ENCODE measurements around the gene IP6K1. TPM values are rescaled to one million over a fixed set of nuclear protein-coding genes. Genes with fewer than 3 reads are reported as not detected.

The IP6K1 gene
- total RNA-seq, 1 donor from 2014 or later = 39.5 TPM

DNA sequence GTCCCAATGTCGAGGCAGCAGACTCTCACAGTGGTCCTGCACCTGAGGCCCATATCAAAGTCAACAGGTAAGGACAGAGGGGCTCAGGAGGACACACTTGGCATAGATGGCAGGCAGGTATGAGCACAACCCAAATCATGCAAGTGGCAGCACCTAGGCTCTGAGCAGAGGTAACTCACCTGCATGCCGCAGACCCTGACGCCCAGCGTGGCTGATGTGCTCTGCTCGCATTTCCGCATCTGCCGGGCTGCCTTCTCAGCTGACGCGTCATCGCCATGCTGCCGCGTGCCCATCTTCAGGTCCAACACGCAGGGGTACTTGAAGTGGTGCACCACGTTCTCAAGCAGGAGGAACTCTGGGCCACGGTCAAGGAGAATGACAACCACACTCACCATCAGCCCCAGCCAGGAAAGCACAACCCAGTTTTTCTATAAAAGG lies 58.4 kb downstream of the IP6K1 start:
- TF ChIP-seq, protein P1, sequence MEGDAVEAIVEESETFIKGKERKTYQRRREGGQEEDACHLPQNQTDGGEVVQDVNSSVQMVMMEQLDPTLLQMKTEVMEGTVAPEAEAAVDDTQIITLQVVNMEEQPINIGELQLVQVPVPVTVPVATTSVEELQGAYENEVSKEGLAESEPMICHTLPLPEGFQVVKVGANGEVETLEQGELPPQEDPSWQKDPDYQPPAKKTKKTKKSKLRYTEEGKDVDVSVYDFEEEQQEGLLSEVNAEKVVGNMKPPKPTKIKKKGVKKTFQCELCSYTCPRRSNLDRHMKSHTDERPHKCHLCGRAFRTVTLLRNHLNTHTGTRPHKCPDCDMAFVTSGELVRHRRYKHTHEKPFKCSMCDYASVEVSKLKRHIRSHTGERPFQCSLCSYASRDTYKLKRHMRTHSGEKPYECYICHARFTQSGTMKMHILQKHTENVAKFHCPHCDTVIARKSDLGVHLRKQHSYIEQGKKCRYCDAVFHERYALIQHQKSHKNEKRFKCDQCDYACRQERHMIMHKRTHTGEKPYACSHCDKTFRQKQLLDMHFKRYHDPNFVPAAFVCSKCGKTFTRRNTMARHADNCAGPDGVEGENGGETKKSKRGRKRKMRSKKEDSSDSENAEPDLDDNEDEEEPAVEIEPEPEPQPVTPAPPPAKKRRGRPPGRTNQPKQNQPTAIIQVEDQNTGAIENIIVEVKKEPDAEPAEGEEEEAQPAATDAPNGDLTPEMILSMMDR (IDR thresholded peaks at IDR 0.05) = no peak
- peaks cover 55% of the 10 kb centered on the region for H3K36me3 ChIP-seq
- peaks cover 10% of the 10 kb centered on the region for H3K4me1 ChIP-seq
- H3K27me3 ChIP-seq = no peaks in the 10 kb centered on the region
- ATAC-seq (no peak), DNase-seq (peak; percentile 63)
- no peaks in the 10 kb centered on the region for H3K9me3 ChIP-seq
- intact Hi-C loops (cut with DNase I) = no loop called here
- H3K27ac ChIP-seq = no peak overlapping the region
- no peak overlapping the region for H3K4me3 ChIP-seq

DNA sequence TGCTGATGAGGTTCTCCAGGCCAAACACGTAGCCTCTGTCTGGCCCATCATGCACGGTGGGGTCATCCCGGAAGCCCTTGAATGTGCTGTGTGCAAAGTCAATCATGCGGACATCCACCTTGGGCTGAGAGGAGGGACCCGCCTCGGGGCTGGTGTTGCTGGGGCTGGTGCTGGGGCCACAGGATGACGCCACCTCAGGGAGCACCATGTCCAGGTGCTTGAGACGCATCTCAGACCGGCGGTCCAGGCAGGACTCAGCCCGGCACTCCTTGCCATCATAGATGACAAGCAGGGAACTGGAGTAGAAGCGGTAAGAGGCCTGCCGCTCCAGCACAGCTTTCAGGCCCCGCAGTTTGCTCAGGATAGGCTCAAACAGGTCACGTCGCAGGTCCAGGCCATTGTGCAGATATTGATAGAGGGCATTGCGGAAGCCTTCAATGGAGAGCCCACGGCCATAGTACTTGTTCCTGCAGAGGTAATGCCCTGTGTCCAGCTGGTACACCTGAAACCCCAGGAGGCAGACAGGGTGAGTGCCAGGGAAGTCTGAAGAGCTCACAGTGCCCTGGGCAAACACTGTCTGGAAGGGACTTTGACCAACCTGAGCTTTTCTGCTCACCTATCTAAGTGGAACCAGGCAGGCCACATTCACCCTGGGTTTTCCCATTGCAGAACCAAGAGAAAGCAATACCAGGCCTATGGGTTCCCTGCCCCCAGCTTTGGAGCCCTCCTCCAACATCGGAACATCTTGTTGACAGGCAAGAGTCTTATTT lies 59.0 kb downstream of the IP6K1 start:
- peaks cover 50% of the 10 kb centered on the region for H3K36me3 ChIP-seq
- intact Hi-C loops (cut with DNase I) = no loop called here
- no peak for ATAC-seq

DNA sequence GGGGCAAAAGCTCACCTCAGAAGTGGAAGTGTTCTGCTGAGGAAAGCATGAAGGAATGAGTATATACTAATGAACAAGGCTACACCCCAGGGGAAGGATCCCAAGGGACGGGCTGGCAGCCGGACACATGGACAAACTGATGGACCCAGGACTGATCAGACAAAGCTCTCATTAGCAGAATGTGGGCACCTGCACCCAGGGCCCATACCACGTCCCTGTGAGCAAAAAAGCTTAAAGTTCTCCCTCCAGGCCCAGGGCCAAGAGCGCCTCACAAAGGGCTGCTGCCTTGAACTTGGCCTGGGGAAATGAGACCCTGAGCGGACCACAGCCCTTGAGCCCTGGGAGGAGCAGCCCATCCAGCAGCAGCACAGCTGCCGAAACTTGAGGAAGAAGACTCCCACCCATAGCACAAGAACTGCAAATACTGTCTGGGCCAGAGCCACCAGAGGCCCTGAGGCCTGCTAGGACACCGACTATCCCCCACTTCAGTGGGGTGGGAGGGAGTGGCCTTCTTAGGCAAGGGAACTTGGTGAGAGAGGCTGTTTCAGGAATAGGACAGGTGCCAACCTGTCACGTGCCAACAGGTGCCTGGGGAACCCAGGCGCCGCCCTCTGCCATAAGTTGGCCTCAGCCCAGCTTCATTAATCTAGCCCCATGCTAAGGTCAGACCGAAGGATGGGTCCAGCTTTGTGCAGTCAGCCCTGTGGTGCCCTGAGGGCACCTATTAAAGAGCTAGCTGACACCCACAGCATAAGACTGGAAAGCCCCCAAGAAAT lies 60.2 kb downstream of the IP6K1 start:
- TF ChIP-seq, protein P1 (IDR thresholded peaks at IDR 0.05) = no peak
- Histone ChIP-seq H3K9me3 (no peaks in the 10 kb centered on the region), H3K36me3 (peaks cover 50% of the 10 kb centered on the region), H3K27ac (no peak overlapping the region), H3K4me1 (peaks cover 19% of the 10 kb centered on the region), H3K27me3 (no peaks in the 10 kb centered on the region), H3K4me3 (no peak overlapping the region)
- DNase-seq (no peak), ATAC-seq (no peak)
- intact Hi-C loops (cut with DNase I) = no loop called here

More for the DNA sequence above, 59.0 kb downstream of the IP6K1 start:
- Histone ChIP-seq H3K27me3 (no peaks in the 10 kb centered on the region), H3K4me1 (peaks cover 16% of the 10 kb centered on the region), H3K9me3 (no peaks in the 10 kb centered on the region), H3K27ac (no peak overlapping the region), H3K4me3 (no peak overlapping the region)
- TF ChIP-seq, protein P1 (IDR thresholded peaks at IDR 0.05) = no peak
- DNase-seq = no peak

- intact Hi-C loops (cut with DNase I) = no loop called here
- Histone ChIP-seq H3K27ac (peak overlapping the region; percentile 99), H3K9me3 (no peaks in the 10 kb centered on the region), H3K4me3 (peak overlapping the region; percentile 99), H3K4me1 (peaks cover 19% of the 10 kb centered on the region), H3K27me3 (no peaks in the 10 kb centered on the region), H3K36me3 (peaks cover 39% of the 10 kb centered on the region)
- ATAC-seq (no peak), DNase-seq (peak; percentile 67)
- TF ChIP-seq, protein P1 (IDR thresholded peaks at IDR 0.05) = no peak
Measured at GRCh38 chr3:49724586-49724985, 61.8 kb downstream of the IP6K1 start.

- ATAC-seq = peak; percentile 93
- peak; percentile 99 for DNase-seq
- H3K36me3 ChIP-seq = peaks cover 36% of the 10 kb centered on the region
- peak within 1 kb of the TSS; percentile 99 for H3K27ac ChIP-seq
- H3K4me1 ChIP-seq = peaks cover 23% of the 10 kb centered on the region
- peak within 1 kb of the TSS; percentile 99 for H3K4me3 ChIP-seq
- intact Hi-C loops (cut with DNase I) = no loop called here
- TF ChIP-seq, protein P1 (IDR thresholded peaks at IDR 0.05) = no peak
- H3K9me3 ChIP-seq = no peaks in the 10 kb centered on the region
- H3K27me3 ChIP-seq = no peaks in the 10 kb centered on the region
Measured at GRCh38 chr3:49723628-49724551, 62.5 kb downstream of the IP6K1 start, which contains the start of gene GMPPB. GMPPB (minus strand) TSS chr3:49723951; CDS start chr3:49723726, 225 bp downstream.

All from upper lobe of right lung (tissue), 1 donor.